ENCODE data around the gene ZC3H12C.

Gene ZC3H12C

DNA sequence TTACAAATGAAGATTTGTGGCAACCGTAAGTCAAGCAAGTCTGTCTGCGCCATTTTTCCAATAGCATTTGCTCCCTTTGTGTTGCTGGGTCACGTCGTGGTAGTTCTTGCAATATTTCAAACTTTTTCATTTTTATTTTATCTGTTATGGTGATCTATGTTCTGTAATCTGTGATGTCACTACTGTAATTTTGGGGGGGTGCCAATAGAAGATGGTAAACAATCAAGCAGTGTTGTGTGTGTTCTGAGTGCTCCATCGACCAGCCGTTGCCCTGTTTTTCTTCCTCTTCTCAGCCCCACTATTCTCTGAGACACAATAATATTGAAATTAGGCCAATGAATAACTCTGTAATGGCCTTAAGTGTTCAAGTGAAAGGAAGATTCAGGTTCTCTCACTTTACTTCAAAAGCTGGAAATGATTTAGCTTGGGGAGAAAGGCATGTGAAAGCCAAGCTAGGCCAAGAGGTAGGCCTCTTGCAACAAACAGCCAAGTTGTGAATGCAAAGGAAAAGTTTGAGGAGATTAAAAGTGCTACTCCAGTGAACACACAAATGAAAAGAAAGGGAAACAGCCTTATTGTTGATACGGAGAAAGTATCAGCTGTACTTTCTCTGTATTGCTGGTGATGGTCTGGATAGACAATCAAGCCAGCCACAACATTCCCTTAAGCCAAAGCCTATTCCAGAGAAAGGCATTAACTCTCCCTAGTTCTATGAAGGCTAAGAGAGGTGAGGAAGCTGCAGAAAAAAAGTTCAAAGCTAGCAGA, 7.5 kb downstream of the ZC3H12C start:
- no peaks in the 10 kb centered on the region for H3K36me3 ChIP-seq (ENCODE audit: control insufficient read depth, insufficient read depth, low read length)
- H3K9me3 ChIP-seq (ENCODE audit: control insufficient read depth, low read length), result no peaks in the 10 kb centered on the region
- H3K4me3 ChIP-seq (ENCODE audit: extremely low read depth, insufficient read depth, low read length, poor library complexity, severe bottlenecking), result no peak overlapping the region
- H3K4me1 ChIP-seq (ENCODE audit: control insufficient read depth, insufficient read depth, low read length, poor library complexity, severe bottlenecking), result no peaks in the 10 kb centered on the region
- no peak overlapping the region for H3K27ac ChIP-seq (ENCODE audit: low read depth, low read length, severe bottlenecking)
- 91% methylated on average over 4 of the region's 7 CpGs; no CpG with 5 or more reads in 1 of the 2 experiments for WGBS, 2 experiments (ENCODE audit: insufficient coverage in 2 of 2)

DNA sequence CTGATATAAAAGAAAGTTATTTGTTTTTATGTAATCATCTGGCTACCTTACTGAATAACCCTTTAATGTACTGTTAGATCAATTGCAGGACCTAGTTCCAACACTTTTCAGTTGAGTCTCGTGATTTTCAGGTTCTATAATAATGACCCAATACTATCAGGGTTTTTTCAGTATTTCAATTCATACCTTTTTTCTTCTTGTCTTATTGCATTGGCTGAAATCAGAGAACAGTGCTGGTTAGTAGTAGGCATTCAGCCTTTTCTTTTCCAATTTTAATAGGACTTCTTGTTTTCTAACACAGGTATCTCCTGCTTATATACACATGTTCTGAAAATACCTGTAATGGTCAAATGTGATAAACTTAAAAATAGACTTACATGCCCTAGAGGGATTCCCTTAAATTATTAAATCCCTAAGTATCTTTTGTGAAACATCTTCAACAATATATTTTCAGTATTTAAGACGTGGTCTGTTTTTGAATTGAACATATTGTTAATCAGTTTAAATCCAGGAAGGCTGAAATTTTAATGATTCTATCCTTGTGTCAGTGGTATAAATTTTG, 13.6 kb downstream of the ZC3H12C start:
- no peak overlapping the region for H3K4me3 ChIP-seq (ENCODE audit: extremely low read depth, insufficient read depth, low read length, poor library complexity, severe bottlenecking)
- no peaks in the 10 kb centered on the region for H3K4me1 ChIP-seq (ENCODE audit: control insufficient read depth, insufficient read depth, low read length, poor library complexity, severe bottlenecking)
- H3K9me3 ChIP-seq (ENCODE audit: control insufficient read depth, low read length), result peaks cover 7% of the 10 kb centered on the region
- no peaks in the 10 kb centered on the region for H3K36me3 ChIP-seq (ENCODE audit: control insufficient read depth, insufficient read depth, low read length)
- H3K27ac ChIP-seq (ENCODE audit: low read depth, low read length, severe bottlenecking), result no peak overlapping the region
- WGBS, 2 experiments (ENCODE audit: insufficient coverage in 2 of 2), result 100% methylated on average over 1 of the region's 2 CpGs

DNA sequence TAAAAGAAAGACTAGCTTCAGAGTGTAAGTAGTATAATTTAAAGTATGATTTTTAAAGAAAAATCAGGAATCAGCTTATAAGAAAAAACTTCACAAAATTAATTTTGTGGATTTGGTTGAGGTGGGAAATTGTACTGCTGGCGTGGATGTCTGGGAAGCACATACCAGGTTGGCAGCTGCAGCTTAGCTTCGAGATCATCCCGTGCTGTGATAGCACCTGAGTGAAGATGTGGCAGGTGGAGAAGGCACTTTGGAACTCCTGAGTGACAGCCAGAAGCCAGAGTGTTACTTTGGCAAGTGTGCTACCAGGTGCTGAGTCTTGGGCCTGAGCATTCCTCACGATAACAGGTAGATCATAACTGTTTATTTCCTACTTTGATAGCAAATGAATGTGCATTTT, 17.7 kb downstream of the ZC3H12C start:
- H3K4me1 ChIP-seq (ENCODE audit: control insufficient read depth, insufficient read depth, low read length, poor library complexity, severe bottlenecking), result no peaks in the 10 kb centered on the region
- H3K27ac ChIP-seq (ENCODE audit: low read depth, low read length, severe bottlenecking), result no peak overlapping the region
- peaks cover 7% of the 10 kb centered on the region for H3K9me3 ChIP-seq (ENCODE audit: control insufficient read depth, low read length)
- no peak overlapping the region for H3K4me3 ChIP-seq (ENCODE audit: extremely low read depth, insufficient read depth, low read length, poor library complexity, severe bottlenecking)
- H3K36me3 ChIP-seq (ENCODE audit: control insufficient read depth, insufficient read depth, low read length), result no peaks in the 10 kb centered on the region
- WGBS, 2 experiments (ENCODE audit: insufficient coverage in 2 of 2), result 85 to 88% methylated on average over 3 of the region's 4 CpGs

DNA sequence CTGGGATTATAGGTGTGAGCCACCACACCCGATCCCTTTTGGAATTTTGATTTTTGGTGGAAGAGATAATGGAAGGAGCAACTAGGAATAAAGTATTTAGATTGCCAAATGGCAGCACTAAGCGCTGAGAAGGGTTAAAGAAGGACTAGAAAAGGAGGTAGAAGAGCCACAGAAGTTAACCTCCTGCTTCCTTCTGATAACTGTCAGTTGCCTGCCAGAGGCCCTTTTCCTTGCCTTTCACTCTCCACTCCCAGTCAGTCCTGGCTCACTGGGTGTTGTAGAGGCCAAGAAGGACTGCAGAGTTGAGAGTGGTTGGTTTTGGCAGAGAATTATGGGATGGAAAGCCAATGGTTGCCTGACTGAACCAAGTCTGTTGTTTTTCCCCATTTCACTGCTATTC, 19.3 kb downstream of the ZC3H12C start:
- Histone ChIP-seq H3K27ac (ENCODE audit: low read depth, low read length, severe bottlenecking) (no peak overlapping the region), H3K9me3 (ENCODE audit: control insufficient read depth, low read length) (no peaks in the 10 kb centered on the region), H3K36me3 (ENCODE audit: control insufficient read depth, insufficient read depth, low read length) (no peaks in the 10 kb centered on the region), H3K4me3 (ENCODE audit: extremely low read depth, insufficient read depth, low read length, poor library complexity, severe bottlenecking) (no peak overlapping the region), H3K4me1 (ENCODE audit: control insufficient read depth, insufficient read depth, low read length, poor library complexity, severe bottlenecking) (no peaks in the 10 kb centered on the region)
- 92 to 100% methylated on average over 2 of the region's 2 CpGs for WGBS, 2 experiments (ENCODE audit: insufficient coverage in 2 of 2)

DNA sequence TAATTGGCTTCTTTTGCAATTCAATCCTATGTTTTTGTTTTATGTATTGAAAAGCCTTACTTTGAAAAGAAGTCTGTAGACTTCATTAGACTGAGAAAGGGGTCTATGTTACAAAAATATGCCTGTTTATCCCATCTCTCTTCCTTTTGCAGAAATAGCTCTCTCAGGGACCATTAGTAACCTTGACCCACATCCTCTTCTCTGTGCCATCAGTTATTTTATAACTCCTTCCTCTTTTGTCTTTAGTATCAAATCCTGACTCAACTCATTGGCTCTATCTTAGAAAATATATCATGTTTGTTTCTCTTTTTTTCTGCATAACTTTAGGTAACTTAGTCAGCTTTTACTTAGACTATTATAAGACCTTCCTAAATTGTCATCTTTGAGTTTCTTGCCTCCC, 20.3 kb downstream of the ZC3H12C start:
- H3K9me3 ChIP-seq (ENCODE audit: control insufficient read depth, low read length), result no peaks in the 10 kb centered on the region
- no peak overlapping the region for H3K27ac ChIP-seq (ENCODE audit: low read depth, low read length, severe bottlenecking)
- no peaks in the 10 kb centered on the region for H3K4me1 ChIP-seq (ENCODE audit: control insufficient read depth, insufficient read depth, low read length, poor library complexity, severe bottlenecking)
- H3K4me3 ChIP-seq (ENCODE audit: extremely low read depth, insufficient read depth, low read length, poor library complexity, severe bottlenecking), result no peak overlapping the region
- no peaks in the 10 kb centered on the region for H3K36me3 ChIP-seq (ENCODE audit: control insufficient read depth, insufficient read depth, low read length)

DNA sequence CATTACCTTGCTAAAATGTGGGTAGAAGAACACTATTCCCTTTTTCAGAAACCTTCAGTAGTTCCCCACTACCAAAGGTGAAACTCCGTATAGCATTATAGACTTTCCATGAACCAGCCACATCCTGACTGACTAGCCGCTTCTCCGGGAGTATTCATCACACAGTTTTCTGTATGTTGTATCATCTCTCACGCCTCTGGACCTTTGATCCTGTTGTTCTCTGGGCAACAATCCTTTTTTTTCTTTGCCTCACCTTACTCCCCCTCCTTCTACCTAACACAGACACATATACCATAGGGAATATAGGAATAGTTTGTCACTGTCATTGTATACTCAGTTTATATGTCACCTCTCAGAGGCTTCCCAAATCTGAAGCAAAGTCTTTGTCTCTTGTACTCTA, 20.8 kb downstream of the ZC3H12C start:
- Histone ChIP-seq H3K27ac (ENCODE audit: low read depth, low read length, severe bottlenecking) (no peak overlapping the region), H3K9me3 (ENCODE audit: control insufficient read depth, low read length) (no peaks in the 10 kb centered on the region)
- WGBS, 2 experiments (ENCODE audit: insufficient coverage in 2 of 2), result 94 to 95% methylated on average over 2 to 4 of the region's 4 CpGs

DNA sequence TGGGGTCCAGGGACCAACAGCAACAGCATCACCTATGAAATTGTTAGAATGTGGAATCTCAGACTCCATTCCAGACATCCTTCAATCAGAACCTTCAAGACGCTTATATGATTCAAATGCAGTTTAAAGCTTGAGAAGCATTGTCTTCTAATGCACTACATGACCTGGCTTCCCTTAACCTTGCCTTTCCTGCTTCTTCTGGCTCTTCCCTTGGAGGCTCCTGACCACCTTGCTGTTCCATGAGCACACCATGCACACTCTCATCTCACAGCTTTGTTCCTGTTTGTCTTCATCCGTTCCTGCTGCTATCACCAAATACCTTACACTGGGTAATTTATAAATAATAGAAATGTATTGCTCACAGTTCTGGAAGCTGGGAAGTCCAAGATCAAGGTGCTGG, 26.1 kb downstream of the ZC3H12C start:
- no peaks in the 10 kb centered on the region for H3K4me1 ChIP-seq (ENCODE audit: control insufficient read depth, insufficient read depth, low read length, poor library complexity, severe bottlenecking)
- no peak overlapping the region for H3K4me3 ChIP-seq (ENCODE audit: extremely low read depth, insufficient read depth, low read length, poor library complexity, severe bottlenecking)
- no peaks in the 10 kb centered on the region for H3K36me3 ChIP-seq (ENCODE audit: control insufficient read depth, insufficient read depth, low read length)
- H3K27ac ChIP-seq (ENCODE audit: low read depth, low read length, severe bottlenecking), result no peak overlapping the region
- no peaks in the 10 kb centered on the region for H3K9me3 ChIP-seq (ENCODE audit: control insufficient read depth, low read length)
- 73% methylated on average over 1 of the region's 2 CpGs; no CpG with 5 or more reads in 1 of the 2 experiments for WGBS, 2 experiments (ENCODE audit: insufficient coverage in 2 of 2)

More for the DNA sequence above, 20.8 kb downstream of the ZC3H12C start:
- Histone ChIP-seq H3K36me3 (ENCODE audit: control insufficient read depth, insufficient read depth, low read length) (no peaks in the 10 kb centered on the region), H3K4me3 (ENCODE audit: extremely low read depth, insufficient read depth, low read length, poor library complexity, severe bottlenecking) (no peak overlapping the region), H3K4me1 (ENCODE audit: control insufficient read depth, insufficient read depth, low read length, poor library complexity, severe bottlenecking) (no peaks in the 10 kb centered on the region)

DNA sequence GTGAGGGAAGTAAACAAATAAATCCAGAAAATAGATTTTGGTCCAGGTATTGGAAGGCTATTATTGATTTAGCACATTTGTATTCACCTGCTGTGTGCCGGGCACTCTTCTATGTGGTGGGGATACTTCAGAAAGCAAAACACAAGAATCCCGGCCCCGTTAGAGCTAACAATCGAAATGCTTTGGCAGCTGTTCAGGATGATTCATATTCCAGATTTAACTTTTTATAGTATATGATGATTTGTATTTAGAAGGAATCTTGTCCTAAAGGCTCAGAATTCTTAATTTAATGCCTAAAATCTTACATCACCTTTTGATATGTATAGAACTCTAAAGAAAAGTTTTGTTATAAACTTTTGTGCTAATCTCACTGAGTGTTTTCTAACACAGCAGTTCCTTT, 28.0 kb downstream of the ZC3H12C start:
- Histone ChIP-seq H3K27ac (ENCODE audit: low read depth, low read length, severe bottlenecking) (no peak overlapping the region), H3K4me1 (ENCODE audit: control insufficient read depth, insufficient read depth, low read length, poor library complexity, severe bottlenecking) (no peaks in the 10 kb centered on the region), H3K36me3 (ENCODE audit: control insufficient read depth, insufficient read depth, low read length) (no peaks in the 10 kb centered on the region), H3K9me3 (ENCODE audit: control insufficient read depth, low read length) (no peaks in the 10 kb centered on the region), H3K4me3 (ENCODE audit: extremely low read depth, insufficient read depth, low read length, poor library complexity, severe bottlenecking) (no peak overlapping the region)
- 100% methylated on average over 1 of the region's 4 CpGs; no CpG with 5 or more reads in 1 of the 2 experiments for WGBS, 2 experiments (ENCODE audit: insufficient coverage in 2 of 2)

DNA sequence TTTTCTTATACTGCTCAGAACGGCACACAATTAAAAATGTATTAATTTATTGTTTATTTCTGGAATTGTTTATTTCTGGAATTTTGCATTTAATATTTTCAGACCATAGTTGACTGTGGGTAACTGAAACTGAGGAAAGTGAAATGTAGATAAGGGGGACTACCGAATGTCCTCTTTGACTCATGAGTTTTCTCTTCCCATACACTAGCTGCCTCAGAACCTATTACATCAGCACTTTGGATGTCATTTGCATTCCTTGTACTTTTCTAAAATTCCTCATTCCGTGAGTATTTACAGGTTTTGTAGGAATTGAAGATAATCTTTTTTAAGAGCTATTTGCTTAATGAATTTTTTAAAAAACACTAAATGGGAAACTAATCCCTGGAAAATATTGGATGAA, 29.8 kb downstream of the ZC3H12C start:
- H3K4me3 ChIP-seq (ENCODE audit: extremely low read depth, insufficient read depth, low read length, poor library complexity, severe bottlenecking), result no peak overlapping the region
- H3K9me3 ChIP-seq (ENCODE audit: control insufficient read depth, low read length), result no peaks in the 10 kb centered on the region
- no CpG with 5 or more reads among the region's 3 CpGs for WGBS, 2 experiments (ENCODE audit: insufficient coverage in 2 of 2)
- peaks cover 6% of the 10 kb centered on the region for H3K4me1 ChIP-seq (ENCODE audit: control insufficient read depth, insufficient read depth, low read length, poor library complexity, severe bottlenecking)
- H3K36me3 ChIP-seq (ENCODE audit: control insufficient read depth, insufficient read depth, low read length), result no peaks in the 10 kb centered on the region
- no peak overlapping the region for H3K27ac ChIP-seq (ENCODE audit: low read depth, low read length, severe bottlenecking)

DNA sequence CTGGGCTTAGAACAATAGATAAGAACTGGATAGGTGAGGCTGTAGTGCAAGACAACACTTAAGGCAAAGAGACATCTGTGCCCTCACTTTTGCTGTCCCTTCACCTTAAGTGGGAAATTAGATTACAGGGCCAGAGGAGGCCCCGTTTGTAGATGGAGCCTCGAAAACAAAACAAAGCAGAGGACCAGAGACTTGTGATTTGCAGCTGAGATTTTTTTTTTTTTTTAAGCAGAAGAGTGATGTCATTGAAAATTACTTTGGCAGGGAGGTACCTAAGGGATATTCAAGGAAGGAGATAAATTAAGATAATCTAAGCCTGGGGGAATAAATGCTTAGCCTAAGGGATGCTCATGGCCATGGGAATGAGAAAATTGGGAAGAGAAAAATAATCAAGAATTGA, 31.4 kb downstream of the ZC3H12C start:
- Histone ChIP-seq H3K4me1 (ENCODE audit: control insufficient read depth, insufficient read depth, low read length, poor library complexity, severe bottlenecking) (peaks cover 10% of the 10 kb centered on the region), H3K27ac (ENCODE audit: low read depth, low read length, severe bottlenecking) (no peak overlapping the region), H3K36me3 (ENCODE audit: control insufficient read depth, insufficient read depth, low read length) (no peaks in the 10 kb centered on the region), H3K4me3 (ENCODE audit: extremely low read depth, insufficient read depth, low read length, poor library complexity, severe bottlenecking) (no peak overlapping the region), H3K9me3 (ENCODE audit: control insufficient read depth, low read length) (no peaks in the 10 kb centered on the region)
- 84 to 100% methylated on average over 2 of the region's 2 CpGs for WGBS, 2 experiments (ENCODE audit: insufficient coverage in 2 of 2)

DNA sequence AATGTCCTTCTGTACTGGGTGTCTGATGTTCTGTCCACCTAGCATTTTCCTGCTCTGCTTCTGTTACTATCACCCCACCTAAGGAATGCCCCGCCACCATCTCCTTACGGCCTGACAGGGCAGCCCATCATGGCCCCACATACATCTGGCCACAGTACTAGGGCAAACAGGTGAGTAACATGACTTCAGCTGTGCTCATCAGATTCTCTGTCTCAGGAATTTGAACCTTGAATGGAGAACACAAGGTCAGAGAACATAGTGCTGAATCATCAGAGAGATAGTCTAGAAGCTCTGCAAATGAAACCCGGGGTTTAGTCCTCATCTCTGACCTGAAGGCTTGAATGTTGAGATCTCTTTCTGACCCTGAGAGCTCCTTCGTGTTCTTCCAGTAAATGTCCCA, 32.4 kb downstream of the ZC3H12C start:
- WGBS, 2 experiments (ENCODE audit: insufficient coverage in 2 of 2), result 95 to 100% methylated on average over 1 to 3 of the region's 4 CpGs
- peaks cover 10% of the 10 kb centered on the region for H3K4me1 ChIP-seq (ENCODE audit: control insufficient read depth, insufficient read depth, low read length, poor library complexity, severe bottlenecking)

More for the DNA sequence above, 32.4 kb downstream of the ZC3H12C start:
- H3K9me3 ChIP-seq (ENCODE audit: control insufficient read depth, low read length), result no peaks in the 10 kb centered on the region
- no peak overlapping the region for H3K27ac ChIP-seq (ENCODE audit: low read depth, low read length, severe bottlenecking)
- no peak overlapping the region for H3K4me3 ChIP-seq (ENCODE audit: extremely low read depth, insufficient read depth, low read length, poor library complexity, severe bottlenecking)
- H3K36me3 ChIP-seq (ENCODE audit: control insufficient read depth, insufficient read depth, low read length), result no peaks in the 10 kb centered on the region
